PFSK-1 (cell line): ENCODE measurements around the gene WDR4.

ENCODE experiments used
- FOXP2 ChIP-seq: optimal IDR thresholded peaks from 2 replicates; pipeline ENCODE3; 2011; ENCODE audit warnings: borderline replicate concordance, control low read depth, inconsistent platforms; ENCODE audit not compliant: insufficient read depth; ENCODE audit errors: extremely low read length, extremely low read depth
- POLR2AphosphoS5 ChIP-seq: IDR thresholded peaks from 2 replicates; pipeline ENCODE4 v1.6.1; 2012; ENCODE audit warnings: low read depth, mild to moderate bottlenecking, control low read depth, low read length, moderate library complexity
- REST ChIP-seq, 2 experiments: IDR thresholded peaks; 2 replicates each; pipeline versions ENCODE4 v1.6.1 to v1.8.0; 2011 to 2012; ENCODE audit warnings: low read depth in 2 of 2, low read length in 2 of 2, control low read depth in 1 of 2, inconsistent platforms in 1 of 2, mild to moderate bottlenecking in 1 of 2, moderate library complexity in 1 of 2; ENCODE audit not compliant: insufficient read depth in 1 of 2
- SIN3A ChIP-seq: IDR thresholded peaks from 2 replicates; pipeline ENCODE4 v1.6.1; 2012; ENCODE audit warnings: mild to moderate bottlenecking, low read length, moderate library complexity, borderline replicate concordance; ENCODE audit not compliant: insufficient read depth
- TAF1 ChIP-seq: IDR thresholded peaks from 2 replicates; pipeline ENCODE4 v1.6.1; 2012; ENCODE audit warnings: low read length, control low read depth, borderline replicate concordance; ENCODE audit not compliant: insufficient read depth

The WDR4 gene

GRCh38 chr21:42922918-42923317 lies 43.6 kb upstream of the WDR4 start:
- TF ChIP-seq TAF1 (no peak), FOXP2 (no peak), POLR2AphosphoS5 (no peak), REST (IDR thresholded peaks at IDR 0.05; ENCODE audit: insufficient read depth in 1 of 2, low read depth in 2 of 2, low read length in 2 of 2) (no peak), SIN3A (no peak)

- TF ChIP-seq REST (IDR thresholded peaks at IDR 0.05; ENCODE audit: insufficient read depth in 1 of 2, low read depth in 2 of 2, low read length in 2 of 2) (no peak), FOXP2 (no peak), TAF1 (no peak), SIN3A (no peak), POLR2AphosphoS5 (no peak)
Measured at GRCh38 chr21:42921927-42922326, 42.6 kb upstream of the WDR4 start.

- TF ChIP-seq SIN3A (no peak), POLR2AphosphoS5 (no peak)
Measured at GRCh38 chr21:42918291-42918690, 39.0 kb upstream of the WDR4 start.

- TF ChIP-seq TAF1 (no peak), SIN3A (no peak), FOXP2 (no peak)
Measured at GRCh38 chr21:42913476-42913875, 34.1 kb upstream of the WDR4 start.

DNA sequence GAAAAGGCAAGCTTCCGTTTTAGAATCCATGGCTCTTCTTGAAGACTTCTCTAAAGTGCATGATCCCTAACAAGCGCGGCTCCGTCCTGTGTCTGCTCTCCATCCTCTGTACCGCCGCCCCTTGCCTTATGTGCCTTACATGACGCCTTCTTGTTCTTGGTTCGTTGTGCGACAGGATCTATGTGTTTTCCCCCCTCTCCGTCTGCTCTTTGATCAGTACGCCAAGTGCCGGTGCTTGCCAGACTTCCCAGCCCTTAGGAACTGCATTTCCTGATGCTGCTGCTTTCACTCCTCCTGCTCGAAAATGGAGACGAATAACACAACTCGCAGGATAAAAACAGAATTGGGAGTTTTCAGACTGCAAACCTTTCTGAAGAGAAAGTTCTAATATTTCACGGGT lies 26.9 kb upstream of the WDR4 start:
- TF ChIP-seq FOXP2 (no peak), SIN3A (no peak), REST (IDR thresholded peaks at IDR 0.05; ENCODE audit: insufficient read depth in 1 of 2, low read depth in 2 of 2, low read length in 2 of 2) (no peak), POLR2AphosphoS5 (no peak), TAF1 (no peak)

- TF ChIP-seq SIN3A = no peak
- no peak for TF ChIP-seq REST (IDR thresholded peaks at IDR 0.05; ENCODE audit: insufficient read depth in 1 of 2, low read depth in 2 of 2, low read length in 2 of 2)
- no peak for TF ChIP-seq FOXP2
- no peak for TF ChIP-seq TAF1
- TF ChIP-seq POLR2AphosphoS5 = no peak
Measured at GRCh38 chr21:42905195-42905594, 25.9 kb upstream of the WDR4 start.
